Caco-2 (cell line): ENCODE measurements around the gene SRSF7. TPM values are rescaled to one million over a fixed set of nuclear protein-coding genes. Genes with fewer than 3 reads are reported as not detected.

Source experiments
- BruUV-seq: library from RNA; stranded (reverse); fragments of 400-500 nt; replicated peaks from 2 replicates; lab custom pipeline; 2021; lab: Mats Ljungman, UMichigan
- CTCF ChIA-PET: fragments of 300-600 bp; sonication (Branson Sonifier 250); formaldehyde crosslinking; loops from one replicate; lab custom pipeline; 2022; ENCODE audit warnings: antibody characterized with exemption; lab: Charles Lee
- POLR2A ChIA-PET: fragments of 300-600 bp; sonication (Branson Sonifier 250); formaldehyde crosslinking; loops from one replicate; lab custom pipeline; 2022; ENCODE audit warnings: antibody characterized with exemption; lab: Charles Lee
- DNase-seq, 2 experiments: peaks; one replicate each; pipeline versions ENCODE4 v3.0.0 to v3.0.0-alpha.2; 2020 to 2022
- H3K27me3 ChIP-seq: replicated peaks from 2 replicates; pipeline ENCODE4 v1.6.0; 2011; ENCODE audit warnings: low read length; ENCODE audit not compliant: control insufficient read depth, insufficient read depth
- H3K36me3 ChIP-seq: 2 replicates; pipeline ENCODE4 v1.5.1; 2011; ENCODE audit warnings: low read length; ENCODE audit not compliant: control insufficient read depth, insufficient read depth
- H3K4me1 ChIP-seq: fragments of 250-450 bp; sonication (Bioruptor Pico); 2 replicates; pipeline ENCODE4 v1.5.1; 2020; ENCODE audit warnings: mild to moderate bottlenecking
- H3K4me3 ChIP-seq: 2 replicates; pipeline ENCODE4 v1.5.1; 2011; ENCODE audit warnings: low read depth, mild to moderate bottlenecking, control low read depth, low read length
- H3K9me3 ChIP-seq: fragments of 250-450 bp; sonication (Bioruptor Pico); 2 replicates; pipeline ENCODE4 v1.5.1; 2020; ENCODE audit warnings: mild to moderate bottlenecking, moderate library complexity
- H3K27ac Mint-ChIP-seq: one replicate; pipeline ENCODE4 v1.8.0; 2022; ENCODE audit warnings: mixed read lengths; ENCODE audit not compliant: unreplicated experiment
- H3K27me3 Mint-ChIP-seq: one replicate; pipeline ENCODE4 v1.8.0; 2022; ENCODE audit warnings: mixed read lengths; ENCODE audit not compliant: insufficient read depth, unreplicated experiment
- H3K36me3 Mint-ChIP-seq: one replicate; pipeline ENCODE4 v1.8.0; 2022; ENCODE audit warnings: mild to moderate bottlenecking, mixed read lengths; ENCODE audit not compliant: insufficient read depth, unreplicated experiment
- H3K4me1 Mint-ChIP-seq: one replicate; pipeline ENCODE4 v1.8.0; 2022; ENCODE audit warnings: low read depth, mixed read lengths; ENCODE audit not compliant: unreplicated experiment
- H3K4me3 Mint-ChIP-seq: one replicate; pipeline ENCODE4 v1.8.0; 2022; ENCODE audit warnings: mild to moderate bottlenecking, moderate library complexity, mixed read lengths; ENCODE audit not compliant: unreplicated experiment
- H3K9me3 Mint-ChIP-seq: one replicate; pipeline ENCODE4 v1.8.0; 2022; ENCODE audit warnings: mixed read lengths; ENCODE audit not compliant: unreplicated experiment
- intact Hi-C: fragments of 100-400 bp; cut with micrococcal nuclease; formaldehyde crosslinking; loops from one replicate; pipeline ENCODE4 v1.10.0; 2022; ENCODE audit not compliant: unreplicated experiment
- total RNA-seq: library from RNA; stranded (reverse); gene quantifications from 2 replicates; pipeline ENCODE4 v1.2.3, GENCODE V29; 2022
- TF ChIP-seq, protein P1 (sequence below), 2 experiments: fragments of 200-600 bp in 1 of 2; IDR thresholded peaks; 1 replicate in 1 of 2; 2 replicates in 1 of 2; pipeline versions ENCODE4 v1.5.1 to v1.8.0; 2011 to 2022; ENCODE audit warnings: antibody characterized with exemption in 1 of 2, control low read depth in 1 of 2, inconsistent platforms in 1 of 2, low read depth in 1 of 2, low read length in 1 of 2, mild to moderate bottlenecking in 1 of 2, moderate library complexity in 1 of 2; ENCODE audit not compliant: insufficient read depth in 1 of 2, severe bottlenecking in 1 of 2, unreplicated experiment in 1 of 2

Gene SRSF7
- total RNA-seq, 1 experiment from 2014 or later: 233 TPM

DNA sequence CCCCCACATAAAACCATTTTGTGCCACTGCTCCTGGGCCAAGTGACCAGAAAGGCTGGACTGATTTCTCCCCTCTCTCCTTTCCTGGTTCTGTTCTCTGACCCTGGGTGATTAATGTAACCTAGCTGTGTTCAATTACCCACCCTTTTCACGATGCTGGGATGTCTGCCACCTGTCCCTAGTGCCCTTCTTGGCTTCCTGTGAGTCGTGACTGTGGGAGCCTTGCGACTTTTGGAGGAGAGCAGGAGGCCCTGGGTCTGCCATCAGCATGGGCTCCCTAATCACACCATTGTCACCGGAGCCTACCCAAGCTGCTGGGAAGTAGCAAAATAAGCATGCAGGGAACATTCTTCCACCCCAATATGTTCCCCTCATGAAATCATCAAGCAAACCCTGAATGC, 38.3 kb downstream of the SRSF7 start:
- no peaks in the 10 kb centered on the region for H3K9me3 ChIP-seq
- BruUV-seq: no TSS peak
- no peaks in the 10 kb centered on the region for H3K27me3 ChIP-seq
- peaks cover 1% of the 10 kb centered on the region; the same call in 1 of the 2 replicates for H3K36me3 ChIP-seq
- no peak for DNase-seq
- peaks cover 6% of the 10 kb centered on the region for H3K4me1 ChIP-seq
- no peak overlapping the region for H3K4me3 ChIP-seq
- Mint-ChIP-seq H3K27me3 (no peaks in the 10 kb centered on the region), H3K4me1 (peaks cover 13% of the 10 kb centered on the region), H3K4me3 (no peak overlapping the region), H3K9me3 (peaks cover 10% of the 10 kb centered on the region), H3K36me3 (peaks cover 38% of the 10 kb centered on the region), H3K27ac (no peak overlapping the region)
- CTCF ChIA-PET: no interaction called here
- POLR2A ChIA-PET: no interaction called here
- TF ChIP-seq, protein P1, sequence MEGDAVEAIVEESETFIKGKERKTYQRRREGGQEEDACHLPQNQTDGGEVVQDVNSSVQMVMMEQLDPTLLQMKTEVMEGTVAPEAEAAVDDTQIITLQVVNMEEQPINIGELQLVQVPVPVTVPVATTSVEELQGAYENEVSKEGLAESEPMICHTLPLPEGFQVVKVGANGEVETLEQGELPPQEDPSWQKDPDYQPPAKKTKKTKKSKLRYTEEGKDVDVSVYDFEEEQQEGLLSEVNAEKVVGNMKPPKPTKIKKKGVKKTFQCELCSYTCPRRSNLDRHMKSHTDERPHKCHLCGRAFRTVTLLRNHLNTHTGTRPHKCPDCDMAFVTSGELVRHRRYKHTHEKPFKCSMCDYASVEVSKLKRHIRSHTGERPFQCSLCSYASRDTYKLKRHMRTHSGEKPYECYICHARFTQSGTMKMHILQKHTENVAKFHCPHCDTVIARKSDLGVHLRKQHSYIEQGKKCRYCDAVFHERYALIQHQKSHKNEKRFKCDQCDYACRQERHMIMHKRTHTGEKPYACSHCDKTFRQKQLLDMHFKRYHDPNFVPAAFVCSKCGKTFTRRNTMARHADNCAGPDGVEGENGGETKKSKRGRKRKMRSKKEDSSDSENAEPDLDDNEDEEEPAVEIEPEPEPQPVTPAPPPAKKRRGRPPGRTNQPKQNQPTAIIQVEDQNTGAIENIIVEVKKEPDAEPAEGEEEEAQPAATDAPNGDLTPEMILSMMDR (IDR thresholded peaks at IDR 0.05; ENCODE audit: insufficient read depth in 1 of 2, low read depth in 1 of 2, low read length in 1 of 2, severe bottlenecking in 1 of 2, unreplicated experiment in 1 of 2): no peak
- intact Hi-C loops: no loop called here

DNA sequence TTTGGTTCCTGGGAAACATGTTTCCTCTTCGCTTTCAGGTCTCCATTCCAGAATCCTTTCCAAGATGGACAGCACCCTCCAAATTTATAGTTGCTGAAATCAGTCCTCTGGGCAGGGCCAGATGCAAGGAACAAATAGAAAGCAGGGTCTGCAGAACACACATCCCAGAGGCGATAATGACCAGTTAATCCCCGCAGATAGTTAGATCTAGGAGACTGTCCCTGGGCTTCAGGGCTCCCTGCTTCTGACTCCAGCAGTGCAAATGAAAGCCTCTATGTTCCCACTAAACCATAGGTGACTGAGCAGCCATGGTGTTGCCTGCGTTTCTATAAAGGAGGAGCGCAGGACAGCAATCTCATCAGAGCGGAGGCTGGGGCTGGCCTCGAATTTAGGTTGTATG, 38.7 kb downstream of the SRSF7 start:
- peaks cover 6% of the 10 kb centered on the region for H3K4me1 ChIP-seq
- TF ChIP-seq, protein P1 (IDR thresholded peaks at IDR 0.05; ENCODE audit: insufficient read depth in 1 of 2, low read depth in 1 of 2, low read length in 1 of 2, severe bottlenecking in 1 of 2, unreplicated experiment in 1 of 2): no peak
- Mint-ChIP-seq H3K27me3 (no peaks in the 10 kb centered on the region), H3K4me3 (no peak overlapping the region), H3K9me3 (peaks cover 10% of the 10 kb centered on the region), H3K36me3 (peaks cover 35% of the 10 kb centered on the region), H3K27ac (no peak overlapping the region), H3K4me1 (peaks cover 13% of the 10 kb centered on the region)
- intact Hi-C loops: no loop called here
- ChIA-PET CTCF (no interaction called here), POLR2A (interaction anchor here (0.6 kb wide), 1 partner anchor 38 kb away, joined by 4 read pairs; no protein-coding TSS in a partner anchor)
- H3K9me3 ChIP-seq: no peaks in the 10 kb centered on the region
- no peak overlapping the region for H3K4me3 ChIP-seq
- no TSS peak for BruUV-seq
- no peaks in the 10 kb centered on the region for H3K27me3 ChIP-seq
- no peak for DNase-seq
- H3K36me3 ChIP-seq: peaks cover 1% of the 10 kb centered on the region; the same call in 1 of the 2 replicates

DNA sequence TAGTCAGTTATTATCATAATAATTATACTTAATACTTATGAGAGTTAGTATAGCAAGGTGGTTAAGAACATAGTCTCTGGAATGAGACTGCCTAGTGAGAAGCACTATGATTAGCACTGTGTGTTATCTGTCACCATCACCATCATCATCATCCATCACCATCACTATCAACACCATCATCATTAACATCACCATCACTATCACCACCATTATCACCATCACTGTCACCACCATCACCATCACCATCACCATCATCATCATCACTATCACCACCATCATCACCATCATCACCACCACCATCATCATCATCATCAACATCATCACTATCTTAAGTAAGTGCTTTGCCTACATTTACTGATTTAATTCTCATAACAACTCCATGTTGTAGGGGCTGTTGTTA, 39.6 kb downstream of the SRSF7 start:
- peaks cover 1% of the 10 kb centered on the region; the same call in 1 of the 2 replicates for H3K36me3 ChIP-seq
- H3K4me3 ChIP-seq: no peak overlapping the region
- H3K4me3 Mint-ChIP-seq: no peak overlapping the region
- ChIA-PET POLR2A (interaction anchor here (0.6 kb wide), 1 partner anchor 39 kb away, joined by 4 read pairs; no protein-coding TSS in a partner anchor), CTCF (no interaction called here)
- intact Hi-C loops: no loop called here
- no TSS peak for BruUV-seq
- no peaks in the 10 kb centered on the region for H3K27me3 ChIP-seq
- peaks cover 6% of the 10 kb centered on the region for H3K4me1 ChIP-seq
- H3K27me3 Mint-ChIP-seq: no peaks in the 10 kb centered on the region
- peaks cover 35% of the 10 kb centered on the region for H3K36me3 Mint-ChIP-seq
- peaks cover 10% of the 10 kb centered on the region for H3K9me3 Mint-ChIP-seq
- H3K9me3 ChIP-seq: no peaks in the 10 kb centered on the region
- no peak for DNase-seq
- H3K4me1 Mint-ChIP-seq: peaks cover 13% of the 10 kb centered on the region
- H3K27ac Mint-ChIP-seq: no peak overlapping the region
- TF ChIP-seq, protein P1 (IDR thresholded peaks at IDR 0.05; ENCODE audit: insufficient read depth in 1 of 2, low read depth in 1 of 2, low read length in 1 of 2, severe bottlenecking in 1 of 2, unreplicated experiment in 1 of 2): no peak
